ENCODE results near the gene ENPP4.
"Not testable (repeated sequence)": the region's sequence is repeated elsewhere in the genome, so short reads cannot be mapped to it uniquely, and the experiment has no call there.

ENPP4 gene

DNA sequence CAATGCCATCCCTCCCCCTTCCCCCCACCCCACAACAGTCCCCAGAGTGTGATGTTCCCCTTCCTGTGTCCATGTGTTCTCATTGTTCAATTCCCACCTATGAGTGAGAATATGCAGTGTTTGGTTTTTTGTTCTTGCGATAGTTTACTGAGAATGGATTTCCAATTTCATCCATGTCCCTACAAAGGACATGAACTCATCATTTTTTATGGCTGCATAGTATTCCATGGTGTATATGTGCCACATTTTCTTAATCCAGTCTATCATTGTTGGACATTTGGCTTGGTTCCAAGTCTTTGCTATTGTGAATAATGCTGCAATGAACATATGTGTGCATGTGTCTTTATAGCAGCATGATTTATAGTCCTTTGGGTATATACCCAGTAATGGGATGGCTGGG, 1.5 kb downstream of the ENPP4 start:
- not testable (repeated sequence) for DNase-seq (ENCODE audit: low read depth in 2 of 2, low spot score in 1 of 2)

DNA sequence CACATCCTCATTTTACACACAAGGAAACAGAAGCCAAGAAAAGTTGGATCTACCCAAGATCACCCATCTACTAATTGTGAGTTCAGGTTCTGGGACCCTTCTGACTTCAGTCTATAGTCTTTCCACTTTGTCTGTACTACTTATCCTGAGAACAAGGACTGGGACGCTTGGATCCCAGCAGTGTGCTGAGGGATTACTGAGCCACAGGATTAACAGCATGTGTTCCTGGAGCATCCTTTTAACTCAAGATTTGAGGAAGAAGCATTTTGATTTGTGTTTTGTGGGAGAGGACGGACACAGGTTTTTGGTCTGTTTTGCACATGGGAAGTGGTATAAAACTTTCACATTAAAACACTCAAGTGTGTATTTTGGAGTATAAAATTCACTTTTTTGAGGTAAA, 4.4 kb downstream of the ENPP4 start:
- DNase-seq (ENCODE audit: low read depth in 2 of 2, low spot score in 1 of 2) = no peak

DNA sequence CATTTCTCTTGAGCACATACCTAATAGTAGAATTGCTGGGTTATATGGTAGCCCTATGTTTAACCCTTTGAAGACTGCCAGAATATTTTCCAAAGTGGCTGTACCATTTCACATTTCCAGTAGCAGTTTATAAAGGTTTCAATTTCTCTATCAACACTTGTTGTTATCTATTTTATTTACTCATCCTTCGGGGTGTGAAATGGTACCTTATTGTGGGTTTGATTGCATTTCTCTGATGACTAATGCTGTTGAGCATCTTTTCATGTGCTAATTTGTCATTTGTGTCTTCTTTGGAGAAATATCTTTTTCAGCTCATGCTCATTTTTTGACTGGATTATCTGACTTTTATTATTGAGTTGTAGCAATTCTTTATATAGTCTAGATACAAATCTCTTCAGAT, 5.4 kb downstream of the ENPP4 start:
- DNase-seq (ENCODE audit: low read depth in 2 of 2, low spot score in 1 of 2) = no peak

DNA sequence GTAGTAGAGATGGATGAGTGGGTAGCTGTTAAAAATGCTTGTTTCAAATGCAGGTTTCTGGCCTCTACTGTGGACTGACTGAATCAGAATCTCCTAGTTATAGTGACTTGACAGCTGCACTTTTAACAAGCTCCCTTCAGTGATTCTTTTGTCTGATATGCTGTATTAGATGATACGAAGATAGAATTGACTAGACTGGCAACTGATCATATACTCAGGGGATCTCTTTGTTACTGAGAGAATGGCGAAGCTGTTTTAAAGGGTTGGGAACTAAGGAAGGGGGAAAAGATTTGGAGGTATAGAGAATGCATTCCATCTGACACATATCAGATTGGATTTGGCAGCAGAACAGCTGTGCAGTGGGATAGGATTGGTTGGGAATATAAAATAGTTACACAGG, 7.0 kb downstream of the ENPP4 start:
- DNase-seq (ENCODE audit: low read depth in 2 of 2, low spot score in 1 of 2) = no peak

- DNase-seq (ENCODE audit: low read depth in 2 of 2, low spot score in 1 of 2) = no peak
These were observed 7.6 kb downstream of the ENPP4 start for GRCh38 chr6:46137387-46137786.

DNA sequence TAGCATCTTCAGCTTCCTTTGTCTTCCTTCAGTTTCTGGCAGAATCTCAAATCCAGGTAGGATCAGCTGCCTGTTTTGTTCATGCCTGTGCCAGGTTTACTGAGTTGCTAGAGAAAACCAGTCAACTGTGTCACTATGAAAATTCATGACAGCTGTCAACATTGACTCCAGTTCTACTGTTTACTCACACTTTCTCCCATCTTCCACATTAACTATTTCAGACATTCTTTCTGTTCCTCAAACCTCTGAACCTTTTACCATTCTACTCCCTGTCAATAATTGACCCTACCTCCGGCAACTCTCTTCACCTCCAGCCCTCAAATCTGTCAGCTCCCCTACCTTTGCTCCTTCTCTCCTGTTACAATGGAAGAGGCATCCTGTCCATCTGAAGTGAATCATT, 8.5 kb downstream of the ENPP4 start:
- DNase-seq (ENCODE audit: low read depth in 2 of 2, low spot score in 1 of 2) = no peak

DNA sequence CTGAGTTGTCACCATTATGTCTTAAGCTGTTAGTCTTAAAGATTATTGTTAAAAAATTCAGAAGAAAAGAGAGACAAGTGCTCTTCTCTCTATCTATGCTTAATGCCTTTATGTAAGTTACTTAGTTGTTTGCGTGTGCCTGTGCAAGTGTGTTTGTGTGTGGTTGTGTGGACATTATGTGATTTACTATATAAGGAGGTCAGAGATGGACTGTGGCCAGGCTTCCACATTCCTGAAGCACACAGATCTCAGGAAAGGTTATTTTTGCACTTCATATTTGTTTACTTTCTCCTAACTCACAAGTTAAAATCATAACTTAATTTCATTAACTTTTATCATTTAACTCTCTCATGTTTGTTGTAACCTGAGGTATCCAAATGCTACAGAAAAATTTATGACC, 14.5 kb downstream of the ENPP4 start:
- no peak for DNase-seq (ENCODE audit: low read depth in 2 of 2, low spot score in 1 of 2)

GRCh38 chr6:46149066-46149465, 19.3 kb downstream of the ENPP4 start:
- not testable (repeated sequence) for DNase-seq (ENCODE audit: low read depth in 2 of 2, low spot score in 1 of 2)

GRCh38 chr6:46156701-46157100, 26.9 kb downstream of the ENPP4 start:
- no peak for DNase-seq (ENCODE audit: low read depth in 2 of 2, low spot score in 1 of 2)

GRCh38 chr6:46159229-46159628, 29.4 kb downstream of the ENPP4 start:
- no peak for DNase-seq (ENCODE audit: low read depth in 2 of 2, low spot score in 1 of 2)

DNA sequence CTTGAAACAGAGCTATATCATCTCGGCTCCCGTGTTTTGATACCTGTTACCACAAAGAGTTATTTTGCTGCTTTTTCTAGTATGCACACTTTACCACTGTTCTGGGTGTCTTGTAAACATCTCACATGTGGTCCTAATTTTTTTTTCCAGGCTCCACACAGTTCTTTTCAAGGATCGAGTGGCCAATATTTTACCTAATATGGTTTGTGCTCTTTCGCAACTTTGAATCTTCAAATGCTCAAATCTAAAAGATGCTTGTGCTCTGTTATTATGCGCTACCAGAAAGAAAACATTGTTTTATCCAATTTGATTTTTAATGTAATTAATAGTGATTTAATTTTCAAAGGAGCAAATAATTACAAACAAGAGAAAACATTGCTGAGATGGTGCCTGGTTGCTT, 30.3 kb downstream of the ENPP4 start:
- no peak for DNase-seq (ENCODE audit: low read depth in 2 of 2, low spot score in 1 of 2)

DNA sequence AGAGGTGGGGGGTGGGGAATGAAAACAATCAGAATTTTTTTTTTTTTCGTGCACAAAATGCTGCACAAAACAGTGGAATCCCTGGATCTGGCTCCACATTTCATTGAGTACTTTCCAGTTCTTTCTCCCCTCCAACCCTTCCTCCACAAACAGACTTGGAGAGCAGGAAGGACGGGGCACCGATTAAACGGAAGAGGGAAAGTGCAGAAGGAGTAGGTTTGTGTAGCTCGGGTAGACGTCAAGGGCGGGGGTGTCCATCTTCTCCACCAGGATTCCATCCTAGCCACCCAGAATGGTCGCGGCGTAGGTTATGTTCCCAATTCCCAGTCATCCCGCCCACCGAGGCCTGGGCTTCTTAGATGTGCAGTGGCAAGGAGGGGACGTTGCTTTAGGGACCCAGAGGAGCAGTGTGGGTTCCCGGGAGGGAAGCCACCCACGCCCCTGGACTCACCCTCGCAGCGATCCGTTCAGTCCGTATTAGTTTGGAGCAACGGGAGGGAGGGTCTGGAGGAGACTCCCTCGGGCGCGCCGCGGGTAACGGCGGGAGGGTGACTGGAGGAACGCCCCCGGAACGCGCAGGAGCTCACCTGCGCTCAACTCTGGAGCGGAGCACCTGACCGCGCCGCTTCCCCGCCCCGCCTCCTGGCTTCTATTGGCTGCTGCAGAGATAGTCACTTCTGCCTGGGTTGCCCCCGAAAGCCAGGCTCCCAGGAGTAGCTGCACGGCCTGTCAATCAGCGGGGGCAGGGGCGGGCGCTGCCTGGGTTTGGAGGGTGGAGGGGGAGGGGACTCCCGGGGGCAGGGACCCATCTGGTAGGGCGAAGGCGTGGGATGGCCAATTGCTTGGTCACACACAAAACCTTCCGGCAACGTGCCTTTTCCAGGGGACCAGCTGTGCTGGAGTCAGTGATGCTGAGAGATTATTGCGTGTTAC, 40.8 kb downstream of the ENPP4 start, which contains the start of gene ENPP5:
Gene ENPP5, minus strand, starts transcription at position 624 of the 933 bp plus-strand sequence. CDS start 2,718 bp downstream, outside the sequence.
- DNase-seq (ENCODE audit: low read depth in 2 of 2, low spot score in 1 of 2) = peak; percentile 57 to 60

DNA sequence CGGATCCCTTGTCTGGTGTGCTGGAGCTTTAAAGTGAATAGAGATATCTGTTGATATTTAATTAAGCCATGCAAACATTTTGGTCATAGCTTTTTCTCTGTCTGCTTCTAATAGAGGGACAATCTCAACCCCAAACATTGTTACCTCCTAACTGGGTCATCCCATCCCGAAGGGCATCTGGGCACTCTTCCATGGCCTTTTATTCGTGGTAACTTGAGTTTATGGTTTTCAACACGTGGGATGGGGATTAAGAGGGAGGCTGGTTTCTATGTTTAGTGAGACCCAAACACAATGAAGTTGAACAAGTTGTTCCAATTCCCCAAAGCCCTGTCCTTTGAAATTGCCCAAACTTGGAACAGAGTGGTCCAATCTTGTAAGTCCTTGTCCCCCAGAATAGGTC, 42.4 kb downstream of the ENPP4 start:
- DNase-seq (ENCODE audit: low read depth in 2 of 2, low spot score in 1 of 2) = no peak

DNA sequence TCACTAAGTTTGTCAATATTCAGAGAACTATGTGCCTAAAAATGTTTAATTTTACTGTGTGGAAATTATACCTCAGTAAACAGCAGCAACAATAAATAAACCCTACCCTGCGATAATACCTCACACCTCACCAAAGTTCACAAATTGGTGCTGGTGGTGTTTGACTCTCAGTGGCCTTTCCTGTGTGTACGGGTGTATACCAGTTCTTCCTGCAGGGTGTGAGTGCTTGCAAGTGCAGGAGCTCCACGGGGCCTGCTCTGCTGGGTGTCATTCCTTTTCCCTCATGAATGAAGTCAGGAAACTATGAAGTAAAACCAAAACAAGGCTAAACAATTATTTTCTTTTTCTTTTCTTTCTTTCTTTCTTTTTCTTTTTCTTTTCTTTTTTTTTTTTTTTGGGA, 45.1 kb downstream of the ENPP4 start:
- no peak for DNase-seq (ENCODE audit: low read depth in 2 of 2, low spot score in 1 of 2)

- DNase-seq (ENCODE audit: low read depth in 2 of 2, low spot score in 1 of 2) = no peak
These were observed 45.7 kb downstream of the ENPP4 start for GRCh38 chr6:46175446-46175845.

DNA sequence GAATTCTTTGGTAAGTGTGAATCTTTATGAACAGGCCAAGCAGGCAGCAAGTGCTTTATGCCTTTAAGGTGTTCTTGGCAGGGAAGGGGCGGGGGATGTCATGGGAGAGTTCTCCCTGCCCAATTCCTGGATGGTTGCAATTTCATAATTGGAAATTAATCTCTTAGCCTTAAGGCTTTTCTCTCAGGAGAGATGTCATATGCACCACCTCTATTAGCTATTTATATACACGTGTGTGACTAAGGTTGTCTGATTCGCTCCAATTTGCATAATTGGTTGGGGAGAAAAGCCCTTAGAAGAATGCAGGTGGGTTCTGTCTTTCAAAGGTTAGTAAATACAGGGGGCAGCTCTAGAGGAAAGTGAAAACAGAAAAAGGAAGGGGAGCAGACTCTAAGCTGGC, 46.2 kb downstream of the ENPP4 start:
- DNase-seq (ENCODE audit: low read depth in 2 of 2, low spot score in 1 of 2) = no peak

DNA sequence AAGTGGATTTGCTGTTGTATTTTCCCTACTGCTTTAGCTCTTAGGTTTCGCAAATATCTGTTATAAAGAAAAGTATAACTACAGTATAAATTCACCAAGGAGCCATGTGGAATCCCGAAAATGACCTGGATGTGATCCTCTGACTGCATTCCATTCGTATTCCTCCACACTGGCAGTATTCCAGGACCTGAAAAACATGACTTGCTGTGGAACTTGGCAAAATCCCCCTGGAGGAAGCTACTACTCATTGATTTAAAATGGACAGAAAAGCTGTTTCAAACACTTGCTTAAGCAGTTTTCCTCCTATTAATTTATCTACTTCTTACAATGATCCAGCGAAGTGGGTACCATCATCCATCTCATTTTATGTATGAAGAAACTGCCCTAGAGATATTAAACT, 54.3 kb downstream of the ENPP4 start:
- DNase-seq (ENCODE audit: low read depth in 2 of 2, low spot score in 1 of 2) = no peak

DNA sequence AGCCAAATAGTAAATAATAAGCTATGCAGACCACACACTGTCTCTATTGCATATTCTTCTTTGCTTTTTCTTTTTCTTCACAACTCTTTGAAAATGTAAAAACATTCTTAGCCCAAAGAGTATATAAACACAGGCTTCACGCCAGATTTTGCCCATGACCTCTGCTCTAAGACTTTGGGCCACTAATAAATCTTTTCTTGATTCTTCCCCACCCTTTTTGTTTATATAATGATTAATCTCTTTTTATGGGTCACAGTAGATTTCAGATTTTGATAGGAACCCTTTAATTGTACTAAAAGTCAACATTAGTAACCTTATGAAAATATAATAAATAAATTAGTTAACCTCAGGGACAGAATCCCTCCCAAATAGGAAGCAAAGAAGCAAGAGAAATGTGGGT, 56.8 kb downstream of the ENPP4 start:
- DNase-seq (ENCODE audit: low read depth in 2 of 2, low spot score in 1 of 2) = no peak

DNA sequence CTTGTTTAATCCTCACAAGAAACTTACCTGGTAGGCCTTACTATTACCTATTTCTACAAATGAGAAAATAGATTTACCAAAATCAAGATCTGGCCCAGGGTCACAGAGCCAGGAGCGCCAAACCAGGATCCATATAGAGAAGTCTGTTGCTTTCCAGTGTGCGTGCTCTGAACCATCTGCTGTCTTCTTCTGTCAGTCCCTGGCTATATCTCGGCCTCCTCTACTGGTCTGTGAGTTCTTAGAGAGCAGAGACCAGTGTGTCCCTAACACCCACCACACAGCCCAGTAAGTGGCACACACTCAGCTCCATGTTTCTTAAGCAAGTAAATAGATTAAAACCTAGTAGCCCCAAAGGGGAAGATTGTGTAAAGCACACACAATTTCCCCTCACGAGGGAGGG, 59.9 kb downstream of the ENPP4 start:
- no peak for DNase-seq (ENCODE audit: low read depth in 2 of 2, low spot score in 1 of 2)

DNA sequence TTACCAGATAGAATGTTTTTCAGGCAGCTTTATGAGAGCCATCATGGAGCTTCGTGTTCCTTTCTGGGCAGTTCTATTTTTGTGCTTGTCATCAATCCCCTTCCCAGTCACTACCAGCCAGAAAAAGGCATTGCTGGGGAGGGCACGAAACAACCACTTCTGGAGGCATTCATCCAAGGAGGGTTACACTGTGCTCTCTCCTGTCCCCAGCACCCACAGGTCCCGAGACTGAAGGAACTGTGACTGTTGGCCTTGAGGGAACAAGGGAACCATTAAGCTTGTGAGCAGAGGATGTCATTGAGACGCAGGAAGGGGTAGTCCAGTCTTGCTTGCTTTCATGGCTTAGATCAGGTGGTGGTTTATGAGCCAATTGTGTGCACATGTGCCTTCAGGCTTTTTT, 61.1 kb downstream of the ENPP4 start:
- no peak for DNase-seq (ENCODE audit: low read depth in 2 of 2, low spot score in 1 of 2)

GRCh38 chr6:46191961-46192360, 62.2 kb downstream of the ENPP4 start:
- DNase-seq (ENCODE audit: low read depth in 2 of 2, low spot score in 1 of 2) = no peak
